K562 (cell line): ENCODE results near the gene INTS12. TPM values are rescaled to one million over a fixed set of nuclear protein-coding genes. Genes with fewer than 3 reads are reported as not detected.
A peak's percentile ranks its signal among the peaks of the same experiment; 100 is the strongest.

Experiments used
- ATAC-seq: fragments of 200-7000 bp; cut with Tn5 transposase; 3 replicates; pipeline ENCODE4 v1.9.1; 2020; ENCODE audit warnings: moderate library complexity
- BruUV-seq: library from RNA; stranded (reverse); fragments of 400-500 nt; replicated peaks from 2 replicates; lab custom pipeline; 2021; lab: Mats Ljungman, UMichigan
- CTCF ChIA-PET: fragments of 300-600 bp; formaldehyde crosslinking; extraction: SDS; loops from one replicate; lab custom pipeline; 2021; ENCODE audit warnings: low intra/inter-chr PET ratio; lab: Yijun Ruan, JAX
- POLR2A ChIA-PET: fragments of 300-600, 350-650 bp; sonication (Branson Sonifier 250); formaldehyde crosslinking; extraction: SDS; loops from one replicate; lab custom pipeline; 2021; ENCODE audit warnings: antibody characterized with exemption, inconsistent platforms; lab: Yijun Ruan, JAX
- DNase-seq, 4 experiments: peaks; one replicate each; pipeline versions ENCODE4 v3.0.0 to v3.0.0-alpha.2; 2011 to 2018; ENCODE audit warnings: low spot score in 3 of 4, mixed read lengths in 3 of 4; ENCODE audit errors: extremely low read depth in 1 of 4
- FAIRE-seq: peaks from 2 replicates; lab custom pipeline; 2011; peaks lifted over from hg19 to GRCh38; lab: Jason Lieb, UNC
- H2AFZ ChIP-seq: 2 replicates; pipeline ENCODE4 v1.6.0; 2011; ENCODE audit warnings: low read depth, low read length, control low read depth, inconsistent platforms
- H3K27ac ChIP-seq: fragments of 200-600 bp; 3 replicates; pipeline ENCODE4 v1.8.0; 2011; ENCODE audit warnings: low read depth, mild to moderate bottlenecking, control low read depth, inconsistent platforms, low read length, moderate library complexity, mixed read lengths; ENCODE audit errors: extremely low read depth
- H3K27me3 ChIP-seq, 2 experiments: fragments of 300-600 bp in 1 of 2; 2 replicates in 1 of 2; 3 replicates in 1 of 2; pipeline versions ENCODE4 v1.6.0 to v1.8.0; 2011; ENCODE audit warnings: inconsistent platforms in 2 of 2, low read length in 2 of 2, mild to moderate bottlenecking in 1 of 2, mixed read lengths in 1 of 2, moderate library complexity in 1 of 2; ENCODE audit not compliant: control insufficient read depth in 2 of 2, insufficient read depth in 2 of 2
- H3K36me3 ChIP-seq: fragments of 300-600 bp; 3 replicates; pipeline ENCODE4 v1.8.0; 2011; ENCODE audit warnings: mild to moderate bottlenecking, low read length, inconsistent platforms; ENCODE audit not compliant: control insufficient read depth, insufficient read depth
- H3K4me1 ChIP-seq, 2 experiments: fragments of 200-600 bp in 1 of 2; replicated peaks in 1 of 2; 2 replicates in 1 of 2; 3 replicates in 1 of 2; pipeline versions ENCODE4 v1.5.1 to v1.8.0; 2011; ENCODE audit warnings: inconsistent platforms in 2 of 2, low read length in 2 of 2, mild to moderate bottlenecking in 1 of 2, mixed read lengths in 1 of 2, moderate library complexity in 1 of 2; ENCODE audit not compliant: control insufficient read depth in 2 of 2, insufficient read depth in 2 of 2
- H3K4me2 ChIP-seq: 2 replicates; pipeline ENCODE4 v1.6.1; 2011; ENCODE audit warnings: low read length, control low read depth, inconsistent platforms, mixed read lengths; ENCODE audit not compliant: insufficient read depth
- H3K4me3 ChIP-seq: fragments of 200-600 bp; sonication (generic), shearing (Covaris generic); 2 replicates; pipeline ENCODE4 v1.5.1; 2016; ENCODE audit warnings: control low read depth, inconsistent platforms
- H3K79me2 ChIP-seq: fragments of 200-600 bp; 3 replicates; pipeline ENCODE4 v1.8.0; 2011; ENCODE audit warnings: low read length, inconsistent platforms; ENCODE audit not compliant: control insufficient read depth, insufficient read depth
- H3K9ac ChIP-seq, 2 experiments: 2 replicates each; pipeline versions ENCODE4 v1.6.0 to v1.6.1; 2011; ENCODE audit warnings: low read depth in 2 of 2, low read length in 2 of 2, control low read depth in 1 of 2, inconsistent platforms in 1 of 2, mild to moderate bottlenecking in 1 of 2, mixed read lengths in 1 of 2; ENCODE audit not compliant: insufficient read depth in 1 of 2
- H3K9me1 ChIP-seq: one replicate; pipeline ENCODE4 v1.6.0; 2011; ENCODE audit warnings: inconsistent platforms, mild to moderate bottlenecking, low read length, moderate library complexity; ENCODE audit not compliant: control insufficient read depth, insufficient read depth
- H3K9me3 ChIP-seq: replicated peaks from 2 replicates; pipeline ENCODE4 v1.5.1; 2011; ENCODE audit warnings: low read depth, low read length, inconsistent platforms; ENCODE audit not compliant: control insufficient read depth, insufficient read depth
- H4K20me1 ChIP-seq: replicated peaks from 2 replicates; pipeline ENCODE4 v1.6.1; 2011; ENCODE audit warnings: low read length, inconsistent platforms, mixed read lengths; ENCODE audit not compliant: control insufficient read depth, insufficient read depth
- ATF3 ChIP-seq, 2 experiments: fragments of 450-650 bp in 1 of 2; sonication (generic) in 1 of 2; formaldehyde crosslinking in 1 of 2; IDR thresholded peaks in 1 of 2; conservative IDR thresholded peaks in 1 of 2; 2 replicates each; pipeline versions ENCODE4 v1.6.1 to v1.8.1; 2016 to 2023; ENCODE audit warnings: mild to moderate bottlenecking in 2 of 2, moderate library complexity in 2 of 2, inconsistent platforms in 1 of 2, missing genetic modification reagents in 1 of 2
- CBX3 ChIP-seq, 2 experiments: IDR thresholded peaks; 1 replicate in 1 of 2; 2 replicates in 1 of 2; pipeline ENCODE4 v1.6.1; 2012; ENCODE audit warnings: inconsistent platforms in 2 of 2, low read length in 2 of 2, borderline replicate concordance in 1 of 2, control low read depth in 1 of 2
- E2F8 ChIP-seq: fragments of 450-650 bp; IDR thresholded peaks from 2 replicates; pipeline ENCODE4 v1.7.1; 2018; ENCODE audit warnings: mild to moderate bottlenecking, low read depth; ENCODE audit not compliant: partially characterized antibody
- ETV1 ChIP-seq: fragments of 450-650 bp; conservative IDR thresholded peaks from 2 replicates; pipeline ENCODE4 v1.6.1; 2016; ENCODE audit warnings: missing genetic modification characterization, control low read depth, low read depth, missing compliant biosample characterization
- IRF1 ChIP-seq: sonication (generic); formaldehyde crosslinking; IDR thresholded peaks from 2 replicates; pipeline ENCODE4 v1.8.0; 2022; ENCODE audit warnings: missing genetic modification reagents, mild to moderate bottlenecking, borderline replicate concordance
- MEIS2 ChIP-seq: fragments of 450-650 bp; IDR thresholded peaks from 2 replicates; pipeline ENCODE4 v1.6.1; 2014; ENCODE audit warnings: mild to moderate bottlenecking; ENCODE audit not compliant: partially characterized antibody
- NCOR1 ChIP-seq: fragments of 450-650 bp; IDR thresholded peaks from 2 replicates; pipeline ENCODE4 v1.6.1; 2016; ENCODE audit warnings: mild to moderate bottlenecking, moderate library complexity
- NR4A1 ChIP-seq, 2 experiments: fragments of 250-450 bp in 1 of 2; fragments of 450-650 bp in 1 of 2; sonication (Bioruptor Pico) in 1 of 2; IDR thresholded peaks; 2 replicates each; pipeline versions ENCODE4 v1.4.0 to v1.6.1; 2016 to 2020; ENCODE audit warnings: mild to moderate bottlenecking in 2 of 2, missing compliant biosample characterization in 1 of 2, missing genetic modification characterization in 1 of 2, moderate library complexity in 1 of 2
- RFX5 ChIP-seq: IDR thresholded peaks from 2 replicates; pipeline ENCODE4 v1.6.1; 2011; ENCODE audit warnings: low read depth, mild to moderate bottlenecking, improper control_type of control experiment, low read length
- RUNX1 ChIP-seq: sonication (generic); IDR thresholded peaks from 2 replicates; pipeline ENCODE4 v1.6.1; 2016; ENCODE audit warnings: antibody characterized with exemption, low read depth
- SNRNP70 ChIP-seq: fragments of 200-400 bp; formaldehyde crosslinking; optimal IDR thresholded peaks from 2 replicates; pipeline ENCODE3; 2017; ENCODE audit warnings: low read depth, low read length
- SP2 ChIP-seq: IDR thresholded peaks from 2 replicates; pipeline ENCODE4 v1.6.1; 2011; ENCODE audit warnings: mild to moderate bottlenecking, low read depth, low read length, moderate library complexity; ENCODE audit not compliant: poor library complexity, severe bottlenecking; ENCODE audit errors: extremely low read depth
- ZKSCAN3 ChIP-seq: fragments of 250-450 bp; sonication (Bioruptor Pico); IDR thresholded peaks from 2 replicates; pipeline ENCODE4 v1.4.0; 2020
- ZNF165 ChIP-seq: fragments of 250-450 bp; sonication (Bioruptor Pico); IDR thresholded peaks from 2 replicates; pipeline ENCODE4 v1.4.0; 2020; ENCODE audit warnings: borderline replicate concordance
- ZNF282 ChIP-seq: sonication (generic); formaldehyde crosslinking; IDR thresholded peaks from 2 replicates; pipeline ENCODE4 v1.8.1; 2023; ENCODE audit warnings: missing genetic modification reagents
- ZNF696 ChIP-seq: fragments of 250-450 bp; sonication (Bioruptor Pico); conservative IDR thresholded peaks from 2 replicates; pipeline ENCODE4 v1.4.0; 2020; ENCODE audit warnings: mild to moderate bottlenecking, moderate library complexity
- WGBS: fragments of 100-300 bp; shearing (Covaris generic); methylation state at CpG from one replicate; pipeline ENCODE4 v1.1.6; 2016; ENCODE audit warnings: low coverage, mixed read lengths; ENCODE audit not compliant: insufficient coverage; ENCODE audit errors: missing lambda C conversion rate; 5-methylcytosine and 5-hydroxymethylcytosine counted together
- in situ Hi-C: fragments of 300-500 bp; cut with MboI; formaldehyde crosslinking; loops from 4 replicates; pipeline ENCODE4 v1.15.0; 2018; ENCODE audit warnings: inconsistent platforms, mixed read lengths
- intact Hi-C: fragments of 100-400 bp; cut with micrococcal nuclease; formaldehyde crosslinking; loops from 2 replicates; pipeline ENCODE4 v1.14.2; 2022
- polyA plus RNA-seq, 8 experiments: library from polyadenylated mRNA; depleted of rRNA in 4 of 8; stranded (reverse) in 5 of 8; unstranded in 3 of 8; fragments of >200 nt; fragmentation: Nextera tagmentation in 2 of 8; fragmentation: Illumina TruSeq in 1 of 8; extraction: Ambion mirVana in 2 of 8; extraction: Trizol in 1 of 8; gene quantifications; 2 replicates each; pipeline versions ENCODE4 v1.2.1 to v1.2.3, GENCODE V29; 2011 to 2014; ENCODE audit warnings: inconsistent platforms in 1 of 8, missing spikeins in 1 of 8
- total RNA-seq, 7 experiments: library from RNA; depleted of rRNA in 6 of 7; stranded (reverse); fragments of >200 nt in 6 of 7; fragmentation: Illumina TruSeq in 2 of 7; extraction: Trizol in 2 of 7; gene quantifications; 2 replicates each; pipeline versions ENCODE4 v1.2.1 to v1.2.3, GENCODE V29; 2011 to 2021; ENCODE audit warnings: low replicate concordance in 1 of 7

The INTS12 gene
- total and polyA plus RNA-seq, 9 of the 15 experiments (the other 6 are each of a cell fraction or from before 2014, with no cell fraction given) = 24.5 to 82.9 (median 41.2) TPM

GRCh38 chr4:105710678-105711077 is 2.2 kb upstream of the INTS12 start:
- no peak overlapping the region for H3K27ac ChIP-seq
- peak overlapping the region; percentile 93 for H3K4me3 ChIP-seq
- H3K36me3 ChIP-seq = peaks cover 6% of the 10 kb centered on the region; the same call in 1 of the 3 replicates
- no peaks in the 10 kb centered on the region for H3K27me3 ChIP-seq
- H3K9me3 ChIP-seq = no peaks in the 10 kb centered on the region
- peaks cover 0 to 6% of the 10 kb centered on the region in 2 experiments; a peak in 2 of 5 replicates for H3K4me1 ChIP-seq
- no peak overlapping the region for H2AFZ ChIP-seq
- H3K9me1 ChIP-seq = no peaks in the 10 kb centered on the region
- CTCF ChIA-PET = no interaction called here
- H3K79me2 ChIP-seq = peaks cover 93% of the 10 kb centered on the region
- ATAC-seq (no peak), FAIRE-seq (no peak), DNase-seq (peak in 1 of 4 experiments; percentile 38)
- H3K9ac ChIP-seq = 0 out of 4 replicates have a peak overlapping the region, but pooled peaks of 1 of the 2 experiments have one; percentile 88
- intact Hi-C loops = loop anchor here (5.0 kb wide), 1 partner anchor 563 kb away; the partner anchor contains the start of gene TET2
- WGBS = 12% methylated on average over 6 of the region's 6 CpGs
- POLR2A ChIA-PET = interaction anchor here (0.7 kb wide), 1 partner anchor 8 kb away, joined by 3 read pairs; no protein-coding TSS in a partner anchor
- in situ Hi-C loops = no loop called here
- no peaks in the 10 kb centered on the region for H4K20me1 ChIP-seq
- peak overlapping the region; percentile 61 for H3K4me2 ChIP-seq
- BruUV-seq = no TSS peak
- no peak for TF ChIP-seq ZNF282 (CRISPR knock-in tag)
- no peak for TF ChIP-seq ATF3 (IDR thresholded peaks at IDR 0.05)
- TF ChIP-seq ATF3 (CRISPR knock-in tag; conservative IDR thresholded peaks at IDR 0.05) = no peak
- no peak for TF ChIP-seq SNRNP70
- TF ChIP-seq E2F8 = no peak
- TF ChIP-seq RUNX1 = no peak
- TF ChIP-seq ETV1 (tag) = no peak
- no peak for TF ChIP-seq CBX3 (IDR thresholded peaks at IDR 0.05; ENCODE audit: borderline replicate concordance in 1 of 2, low read length in 2 of 2)
- no peak for TF ChIP-seq ZNF696
- TF ChIP-seq RFX5 = peak; percentile 93
- TF ChIP-seq NCOR1 = no peak
- TF ChIP-seq SP2 = no peak
- TF ChIP-seq ZKSCAN3 (CRISPR knock-in tag) = no peak
- TF ChIP-seq IRF1 = no peak
- TF ChIP-seq NR4A1 (CRISPR knock-in tag; IDR thresholded peaks at IDR 0.05) = no peak
- TF ChIP-seq NR4A1 (tag; IDR thresholded peaks at IDR 0.05) = no peak
- no peak for TF ChIP-seq ZNF165
- peak; percentile 42 for TF ChIP-seq MEIS2
